GM12865 (cell line): ENCODE measurements around the gene LENEP.
A peak's percentile ranks its signal among the peaks of the same experiment; 100 is the strongest.

ENCODE experiments used
- DNase-seq: peaks from one replicate; pipeline ENCODE4 v3.0.0; 2010; ENCODE audit warnings: low read depth
- H3K4me3 ChIP-seq: 2 replicates; pipeline ENCODE4 v1.5.1; 2011; ENCODE audit warnings: mild to moderate bottlenecking, low read depth, low read length, control low read depth
- TF ChIP-seq, protein P1 (sequence below): IDR thresholded peaks from 2 replicates; pipeline ENCODE4 v1.5.1; 2011; ENCODE audit warnings: low read length, control low read depth, low read depth, inconsistent platforms; ENCODE audit not compliant: insufficient read depth; ENCODE audit errors: missing control alignments

The LENEP gene

DNA sequence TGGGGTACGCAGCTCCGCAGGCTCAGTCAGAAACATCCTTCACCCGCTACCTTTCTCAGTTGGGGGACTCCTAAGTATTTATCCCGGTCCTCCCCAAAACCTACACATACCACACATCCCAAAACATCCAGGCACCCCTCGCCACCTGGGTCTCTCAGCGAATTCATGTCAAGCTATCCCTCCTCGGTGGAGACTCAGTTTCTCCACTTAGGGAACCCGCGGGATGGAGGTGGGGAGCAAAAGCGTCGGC, 8.0 kb downstream of the LENEP start:
- TF ChIP-seq, protein P1, sequence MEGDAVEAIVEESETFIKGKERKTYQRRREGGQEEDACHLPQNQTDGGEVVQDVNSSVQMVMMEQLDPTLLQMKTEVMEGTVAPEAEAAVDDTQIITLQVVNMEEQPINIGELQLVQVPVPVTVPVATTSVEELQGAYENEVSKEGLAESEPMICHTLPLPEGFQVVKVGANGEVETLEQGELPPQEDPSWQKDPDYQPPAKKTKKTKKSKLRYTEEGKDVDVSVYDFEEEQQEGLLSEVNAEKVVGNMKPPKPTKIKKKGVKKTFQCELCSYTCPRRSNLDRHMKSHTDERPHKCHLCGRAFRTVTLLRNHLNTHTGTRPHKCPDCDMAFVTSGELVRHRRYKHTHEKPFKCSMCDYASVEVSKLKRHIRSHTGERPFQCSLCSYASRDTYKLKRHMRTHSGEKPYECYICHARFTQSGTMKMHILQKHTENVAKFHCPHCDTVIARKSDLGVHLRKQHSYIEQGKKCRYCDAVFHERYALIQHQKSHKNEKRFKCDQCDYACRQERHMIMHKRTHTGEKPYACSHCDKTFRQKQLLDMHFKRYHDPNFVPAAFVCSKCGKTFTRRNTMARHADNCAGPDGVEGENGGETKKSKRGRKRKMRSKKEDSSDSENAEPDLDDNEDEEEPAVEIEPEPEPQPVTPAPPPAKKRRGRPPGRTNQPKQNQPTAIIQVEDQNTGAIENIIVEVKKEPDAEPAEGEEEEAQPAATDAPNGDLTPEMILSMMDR: no peak
- no peak for DNase-seq
- peak overlapping the region; percentile 84 for H3K4me3 ChIP-seq

DNA sequence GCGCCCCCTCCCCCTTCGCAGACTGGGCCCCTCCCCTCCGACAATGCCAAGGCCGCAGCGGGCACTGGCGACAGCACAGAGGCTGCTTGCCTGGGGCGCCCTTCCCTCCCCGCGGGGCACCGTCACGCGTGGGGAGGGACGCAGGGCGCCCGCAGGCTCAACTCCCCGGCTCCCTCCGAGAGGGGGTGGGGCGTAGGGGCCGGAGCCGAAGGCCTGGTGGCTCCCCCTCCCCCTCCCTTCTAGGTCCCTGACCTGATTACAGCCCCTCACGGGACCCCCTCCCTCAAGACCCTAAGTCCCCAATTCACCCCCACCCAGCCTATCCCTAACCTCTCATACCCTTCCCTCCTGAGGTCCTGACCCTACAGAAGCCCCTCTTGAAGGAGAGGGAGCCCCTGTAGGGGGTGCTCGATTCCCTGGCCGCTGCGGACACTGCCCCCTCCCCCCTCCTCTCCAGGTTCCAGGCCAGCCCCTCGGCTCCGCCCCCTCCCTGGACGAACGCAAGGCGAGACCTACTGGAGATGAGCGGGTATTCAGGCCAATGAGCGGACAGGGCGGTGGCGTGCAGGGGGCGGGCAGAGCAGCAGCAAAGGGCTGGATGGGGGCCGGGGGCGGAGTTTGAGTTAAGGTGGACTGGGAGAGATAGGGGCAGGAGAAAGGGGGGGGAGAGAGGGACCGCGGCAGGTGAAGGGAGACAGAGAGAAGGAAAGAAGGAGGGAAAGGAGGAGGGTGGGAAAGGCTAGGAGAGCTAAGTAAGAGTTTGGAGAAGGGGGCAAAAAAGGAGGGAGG, 8.5 kb downstream of the LENEP start:
- peak; percentile 99 for DNase-seq
- TF ChIP-seq, protein P1: peak; percentile 47
- H3K4me3 ChIP-seq: peak overlapping the region; percentile 84

DNA sequence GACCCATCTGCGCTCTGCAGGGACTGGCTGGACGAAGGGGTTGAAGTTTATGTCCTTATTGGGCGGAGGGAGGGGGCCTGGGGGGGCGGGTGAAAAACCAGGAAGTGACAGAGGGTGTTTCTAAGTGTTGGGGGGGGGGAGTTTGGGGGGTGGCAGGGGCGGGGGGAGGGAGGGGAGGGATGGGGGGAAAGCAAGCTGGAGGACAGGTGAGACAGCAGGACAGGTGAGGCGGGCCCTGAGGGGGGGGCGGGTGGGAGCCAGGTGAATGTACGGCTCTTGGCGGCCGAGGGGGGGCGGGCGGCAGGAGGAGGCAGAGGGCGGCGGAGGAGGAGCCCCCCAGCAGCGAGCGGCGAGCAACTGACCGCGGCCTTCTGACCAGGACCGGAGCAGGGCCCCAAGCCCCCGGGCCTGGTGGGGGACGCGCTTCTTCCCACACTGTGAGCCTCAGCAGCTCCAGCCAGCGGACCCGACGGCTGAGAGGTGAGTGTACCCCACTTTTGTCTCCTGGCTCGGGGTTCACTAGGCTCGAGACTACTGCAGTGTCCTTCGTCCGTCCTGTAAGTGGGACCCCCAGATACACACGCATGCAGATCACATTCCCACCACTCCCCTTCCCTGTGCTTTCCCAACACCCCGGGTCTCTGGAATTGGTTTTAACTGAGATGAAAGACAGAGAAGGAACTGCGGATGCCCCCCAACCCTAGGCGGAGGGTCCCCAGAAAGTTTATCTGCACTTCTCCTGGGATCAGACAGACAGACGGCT, 9.3 kb downstream of the LENEP start, which contains the start of gene ZBTB7B:
ZBTB7B (plus strand) TSS at position 339 of the 763 bp plus-strand sequence. CDS start 11,859 bp downstream, outside the sequence.
- TF ChIP-seq, protein P1: no peak
- peak within 1 kb of the TSS; percentile 84 for H3K4me3 ChIP-seq
- DNase-seq: peak; percentile 48

DNA sequence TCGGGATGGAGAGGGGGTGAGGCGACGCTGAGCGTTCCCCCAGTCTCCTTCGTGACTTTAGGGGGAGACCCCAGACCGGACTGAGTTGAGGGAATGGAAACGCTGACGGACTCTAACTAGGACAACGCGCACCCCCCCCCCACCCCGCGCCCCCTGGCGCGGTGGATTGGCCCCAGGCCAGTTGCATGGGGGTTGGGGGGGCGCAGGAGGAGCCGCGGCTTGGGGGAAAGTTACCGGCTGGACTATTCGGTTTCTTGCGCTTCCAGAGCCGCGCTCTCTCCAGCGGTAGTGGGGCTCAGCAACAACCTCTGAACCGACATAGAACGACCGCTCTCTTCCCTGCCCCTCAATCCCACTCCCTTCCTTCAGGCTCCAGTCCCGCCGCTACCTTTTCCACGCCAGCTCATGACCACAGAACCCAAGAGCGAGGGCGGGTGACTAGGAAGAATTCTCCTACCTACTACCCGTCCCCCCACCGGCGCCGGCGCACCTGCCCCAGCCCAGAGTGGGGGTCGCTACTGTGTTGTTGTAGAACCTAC, 9.9 kb downstream of the LENEP start:
- peak overlapping the region; percentile 72 for H3K4me3 ChIP-seq
- no peak for DNase-seq
- TF ChIP-seq, protein P1: no peak

DNA sequence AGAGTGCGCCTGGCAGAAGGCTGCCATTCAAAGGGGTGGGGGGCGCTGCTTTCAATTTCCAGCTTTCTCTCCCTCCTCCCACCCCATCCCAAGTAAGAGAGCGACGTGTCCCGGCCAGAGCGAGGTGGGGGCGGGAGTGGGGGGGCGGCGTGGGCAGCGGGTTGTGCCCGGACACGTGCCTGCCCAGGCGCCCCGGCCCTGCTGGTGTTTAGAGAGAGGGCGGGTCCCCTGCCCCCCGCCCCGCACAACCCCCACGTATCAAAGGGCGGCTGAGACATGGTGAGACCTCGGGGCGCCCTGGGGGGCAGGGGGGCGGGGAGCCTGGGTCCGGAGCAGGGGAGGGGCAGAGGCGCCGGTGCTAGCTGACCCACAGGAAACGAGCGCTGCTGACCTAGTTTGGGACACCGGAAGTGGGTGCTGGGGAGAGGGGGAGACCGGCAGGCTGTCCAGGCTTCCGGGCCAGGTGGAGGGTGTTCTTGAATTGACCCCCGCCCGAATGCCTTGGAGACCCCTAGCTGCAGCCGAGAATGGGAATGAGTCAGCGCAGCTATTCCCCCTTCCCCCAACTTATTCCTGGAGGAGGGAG, 10.5 kb downstream of the LENEP start:
- TF ChIP-seq, protein P1: no peak
- peak overlapping the region; percentile 72 for H3K4me3 ChIP-seq
- peak; percentile 86 for DNase-seq

DNA sequence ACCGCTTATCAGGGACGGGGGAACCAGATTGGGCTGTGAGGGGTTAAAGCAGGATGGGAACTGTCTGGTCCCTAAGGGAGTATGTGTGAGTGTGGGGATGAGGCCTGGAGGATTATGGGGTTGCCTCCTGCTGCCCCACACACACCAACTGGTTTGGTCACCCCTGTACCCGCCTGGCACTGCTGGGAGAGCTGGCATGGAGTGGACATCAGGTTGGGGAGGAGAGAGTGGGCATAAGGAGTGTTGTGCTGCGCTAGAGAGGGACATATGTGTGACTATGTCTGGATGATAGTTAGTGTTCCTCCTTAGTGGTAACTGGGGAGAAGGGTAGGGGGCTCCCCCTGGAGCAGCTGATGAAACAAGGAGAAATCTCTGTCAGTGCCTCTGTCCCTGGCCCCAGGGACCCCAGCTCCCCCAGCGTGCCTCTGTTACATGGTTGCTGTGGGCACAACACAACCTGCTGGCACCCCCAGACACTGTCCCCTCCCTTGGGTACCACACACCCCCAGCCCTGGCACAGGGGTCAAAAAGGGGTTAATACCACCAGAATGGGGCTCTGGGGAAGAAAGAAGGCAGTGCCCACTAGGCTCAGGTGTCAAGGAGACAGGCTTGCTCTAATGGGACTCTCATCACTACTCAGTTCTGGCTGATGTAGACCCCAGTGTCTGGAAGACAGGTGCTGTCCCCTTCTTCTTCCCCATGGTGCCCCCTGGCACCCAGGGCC, 11.1 kb downstream of the LENEP start:
- TF ChIP-seq, protein P1: no peak
- no peak for DNase-seq
- H3K4me3 ChIP-seq: peak overlapping the region; percentile 72
